Karpas-422 (cell line): ENCODE measurements around the gene SMIM43. TPM values are rescaled to one million over a fixed set of nuclear protein-coding genes. Genes with fewer than 3 reads are reported as not detected.

Experiments
- DNase-seq: peaks from one replicate; pipeline ENCODE4 v3.0.0-alpha.2; 2015
- H2AFZ ChIP-seq: fragments of 200-600 bp; sonication (generic); 2 replicates; pipeline ENCODE4 v1.6.1; 2014; ENCODE audit warnings: antibody characterized with exemption, low read length, mixed read lengths
- H3K27ac ChIP-seq: fragments of 200-600 bp; sonication (generic); 2 replicates; pipeline ENCODE4 v1.5.1; 2014; ENCODE audit warnings: mild to moderate bottlenecking, low read length, moderate library complexity
- H3K27me3 ChIP-seq: fragments of 200-600 bp; sonication (generic); 2 replicates; pipeline ENCODE4 v1.6.1; 2014; ENCODE audit warnings: low read length, mixed read lengths
- H3K36me3 ChIP-seq: fragments of 200-600 bp; sonication (generic); 2 replicates; pipeline ENCODE4 v1.6.1; 2014; ENCODE audit warnings: low read length, mixed read lengths; ENCODE audit not compliant: insufficient read depth
- H3K4me1 ChIP-seq: fragments of 200-600 bp; sonication (generic); 2 replicates; pipeline ENCODE4 v1.6.1; 2014; ENCODE audit warnings: mild to moderate bottlenecking, low read length, mixed read lengths
- H3K4me2 ChIP-seq: fragments of 200-600 bp; sonication (generic); 2 replicates; pipeline ENCODE4 v1.6.1; 2014; ENCODE audit warnings: low read length, low read depth, mild to moderate bottlenecking; ENCODE audit not compliant: poor library complexity, severe bottlenecking
- H3K4me3 ChIP-seq: fragments of 200-600 bp; sonication (generic); 2 replicates; pipeline ENCODE4 v1.5.1; 2014; ENCODE audit warnings: mild to moderate bottlenecking, antibody characterized with exemption, low read length, mixed read lengths
- H3K79me2 ChIP-seq: fragments of 200-600 bp; sonication (generic); 2 replicates; pipeline ENCODE4 v1.6.1; 2014; ENCODE audit warnings: mild to moderate bottlenecking, low read length, mixed read lengths
- H3K9ac ChIP-seq: fragments of 200-600 bp; sonication (generic); 2 replicates; pipeline ENCODE4 v1.6.0; 2014; ENCODE audit warnings: low read length
- H3K9me2 ChIP-seq: fragments of 200-600 bp; sonication (generic), shearing (Covaris generic); replicated peaks from 2 replicates; pipeline ENCODE4 v1.6.0; 2014; ENCODE audit warnings: mild to moderate bottlenecking, low read length, moderate library complexity; ENCODE audit not compliant: insufficient read depth
- H3K9me3 ChIP-seq: fragments of 300-700, 200-600 bp; sonication (generic); 2 replicates; pipeline ENCODE4 v1.6.1; 2014; ENCODE audit warnings: low read length, mixed read lengths
- H4K20me1 ChIP-seq: fragments of 200-600 bp; sonication (generic); 2 replicates; pipeline ENCODE4 v1.6.1; 2014; ENCODE audit warnings: mild to moderate bottlenecking, antibody characterized with exemption, low read length, low read depth; ENCODE audit not compliant: insufficient read depth
- total RNA-seq: library from RNA; depleted of rRNA; stranded (reverse); fragments of >200 nt; shearing (Covaris generic); gene quantifications from 2 replicates; pipeline ENCODE4 v1.2.3, GENCODE V29; 2014; ENCODE audit warnings: low replicate concordance

The SMIM43 gene
- total RNA-seq, 1 experiment from 2014 or later, result not detected

DNA sequence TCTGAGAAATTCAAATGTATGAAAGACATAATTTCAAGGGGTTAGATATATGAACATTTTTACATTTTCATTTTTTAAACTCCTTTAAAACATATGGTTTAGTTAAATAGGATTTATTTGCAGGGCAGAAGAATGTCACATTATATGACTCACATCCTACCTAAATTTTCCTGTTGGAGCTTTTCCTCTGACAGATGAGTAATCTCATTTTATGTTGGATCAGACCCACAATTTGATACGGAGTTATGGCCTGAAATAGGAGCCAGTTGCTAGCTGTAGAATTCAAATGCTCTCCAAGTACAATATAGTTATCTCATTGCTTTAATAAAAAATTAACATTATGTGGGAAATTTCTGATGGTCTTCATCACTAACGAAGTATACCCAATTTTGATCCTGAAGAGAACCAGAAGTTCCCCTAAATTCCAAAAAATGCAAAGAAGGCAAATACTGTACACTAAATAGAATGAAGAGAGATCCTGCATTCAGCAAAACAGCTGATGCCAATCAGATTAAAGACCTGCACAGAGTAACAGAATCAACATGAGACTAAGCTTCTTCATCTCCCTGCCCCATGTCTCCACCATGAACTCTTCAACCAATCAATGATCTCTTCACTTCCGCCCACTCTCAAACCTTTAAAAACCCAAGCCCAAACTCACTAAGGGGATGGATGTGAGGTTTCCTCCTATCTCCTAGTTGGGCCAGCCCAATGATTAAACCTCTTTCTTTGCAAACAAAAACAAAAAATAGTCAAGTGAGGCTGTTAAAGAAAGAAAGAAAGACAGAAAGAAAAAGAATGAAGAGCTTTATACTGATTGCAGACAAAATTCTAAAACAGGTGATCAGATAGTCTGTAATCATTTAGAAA is 25.2 kb upstream of the SMIM43 start:
- H3K4me2 ChIP-seq, result no peak overlapping the region
- no peaks in the 10 kb centered on the region for H3K36me3 ChIP-seq
- H3K79me2 ChIP-seq, result no peaks in the 10 kb centered on the region
- H2AFZ ChIP-seq, result no peak overlapping the region
- H3K4me3 ChIP-seq, result no peak overlapping the region
- no peak overlapping the region for H3K9ac ChIP-seq
- no peaks in the 10 kb centered on the region for H3K9me3 ChIP-seq
- no peaks in the 10 kb centered on the region for H4K20me1 ChIP-seq
- H3K27me3 ChIP-seq, result no peaks in the 10 kb centered on the region
- H3K9me2 ChIP-seq, result no peaks in the 10 kb centered on the region
- no peak for DNase-seq
- H3K4me1 ChIP-seq, result no peaks in the 10 kb centered on the region
- H3K27ac ChIP-seq, result no peak overlapping the region

GRCh38 chr4:121789455-121789854 is 24.5 kb upstream of the SMIM43 start:
- H4K20me1 ChIP-seq, result no peaks in the 10 kb centered on the region
- no peak overlapping the region for H3K4me2 ChIP-seq
- no peaks in the 10 kb centered on the region for H3K9me3 ChIP-seq
- no peak overlapping the region for H3K4me3 ChIP-seq
- H3K4me1 ChIP-seq, result no peaks in the 10 kb centered on the region
- no peaks in the 10 kb centered on the region for H3K9me2 ChIP-seq
- H3K9ac ChIP-seq, result no peak overlapping the region
- no peaks in the 10 kb centered on the region for H3K27me3 ChIP-seq
- H3K36me3 ChIP-seq, result no peaks in the 10 kb centered on the region
- H2AFZ ChIP-seq, result no peak overlapping the region
- DNase-seq, result no peak
- no peaks in the 10 kb centered on the region for H3K79me2 ChIP-seq
- H3K27ac ChIP-seq, result no peak overlapping the region

DNA sequence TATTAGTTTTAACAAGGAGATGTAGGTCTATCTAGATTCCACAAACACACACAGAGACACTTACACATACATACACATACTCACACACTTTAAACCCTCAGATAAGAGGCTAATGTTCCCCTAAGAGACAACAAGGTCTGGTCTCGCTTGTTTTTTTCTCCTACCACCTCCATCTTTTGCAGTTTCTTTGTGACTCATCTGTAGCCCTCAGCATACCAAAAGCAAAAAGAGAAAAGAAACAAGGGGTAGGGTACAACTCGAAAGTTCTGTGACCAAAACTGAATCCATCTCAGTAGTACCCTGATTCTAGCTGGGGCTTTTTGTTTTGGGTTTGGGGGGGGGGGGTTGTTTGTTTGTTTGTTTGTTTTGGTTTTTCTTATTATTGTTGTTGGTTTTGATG is 23.9 kb upstream of the SMIM43 start:
- no peaks in the 10 kb centered on the region for H3K36me3 ChIP-seq
- no peaks in the 10 kb centered on the region for H3K9me2 ChIP-seq
- no peaks in the 10 kb centered on the region for H3K27me3 ChIP-seq
- no peak overlapping the region for H3K9ac ChIP-seq
- no peaks in the 10 kb centered on the region for H3K9me3 ChIP-seq
- no peak for DNase-seq
- no peaks in the 10 kb centered on the region for H3K4me1 ChIP-seq
- no peaks in the 10 kb centered on the region for H3K79me2 ChIP-seq
- H3K4me3 ChIP-seq, result no peak overlapping the region
- H4K20me1 ChIP-seq, result no peaks in the 10 kb centered on the region
- no peak overlapping the region for H3K27ac ChIP-seq
- H3K4me2 ChIP-seq, result no peak overlapping the region
- H2AFZ ChIP-seq, result no peak overlapping the region

DNA sequence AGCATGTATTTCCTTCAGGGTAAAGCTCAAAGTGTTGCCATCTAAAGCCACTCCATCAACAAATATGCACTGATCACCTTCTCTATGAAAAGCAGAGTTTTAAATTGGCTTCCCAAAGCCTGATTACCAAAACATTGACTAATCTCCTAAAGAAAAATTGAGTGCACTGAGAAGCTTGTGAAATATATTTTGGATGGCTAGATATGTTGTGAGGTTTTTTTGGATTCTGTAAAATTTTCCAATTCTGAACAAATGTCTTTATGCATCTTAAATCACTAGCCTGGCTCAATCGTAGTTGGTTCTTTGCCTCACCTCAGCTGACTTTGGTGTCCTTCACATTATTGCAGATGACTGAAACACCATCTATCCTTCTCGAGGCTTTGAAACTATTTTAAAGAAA is 21.3 kb upstream of the SMIM43 start:
- no peaks in the 10 kb centered on the region for H3K79me2 ChIP-seq
- H3K4me2 ChIP-seq, result no peak overlapping the region
- H4K20me1 ChIP-seq, result no peaks in the 10 kb centered on the region
- no peak overlapping the region for H2AFZ ChIP-seq
- H3K4me3 ChIP-seq, result no peak overlapping the region
- H3K9me2 ChIP-seq, result no peaks in the 10 kb centered on the region
- H3K27ac ChIP-seq, result no peak overlapping the region
- H3K4me1 ChIP-seq, result no peaks in the 10 kb centered on the region
- no peaks in the 10 kb centered on the region for H3K27me3 ChIP-seq
- no peaks in the 10 kb centered on the region for H3K36me3 ChIP-seq
- no peak for DNase-seq
- H3K9me3 ChIP-seq, result no peaks in the 10 kb centered on the region
- no peak overlapping the region for H3K9ac ChIP-seq

DNA sequence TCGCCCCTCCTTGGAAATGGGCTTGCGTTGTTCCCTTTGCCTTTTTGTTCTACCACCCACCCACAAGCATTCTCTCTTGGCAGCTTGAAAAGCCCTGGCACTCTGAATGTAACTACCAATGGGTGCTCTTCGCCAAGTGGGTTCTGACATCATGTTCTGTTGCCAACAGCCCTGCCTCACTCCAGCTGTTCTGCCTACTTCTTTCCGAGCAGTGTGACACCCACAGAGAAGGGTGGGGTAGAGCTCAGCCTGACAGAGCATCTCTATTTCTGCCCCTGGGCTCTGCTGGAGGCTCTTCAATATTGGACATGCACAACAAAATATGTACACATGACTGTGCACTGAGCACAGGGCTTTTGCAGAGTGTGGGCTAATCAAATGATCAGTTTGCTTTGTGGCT is 20.5 kb upstream of the SMIM43 start:
- Histone ChIP-seq H3K9me3 (no peaks in the 10 kb centered on the region), H3K4me1 (no peaks in the 10 kb centered on the region), H3K27ac (no peak overlapping the region), H3K4me2 (no peak overlapping the region), H3K4me3 (no peak overlapping the region), H3K9ac (no peak overlapping the region), H3K79me2 (no peaks in the 10 kb centered on the region), H3K27me3 (no peaks in the 10 kb centered on the region), H3K9me2 (no peaks in the 10 kb centered on the region), H4K20me1 (no peaks in the 10 kb centered on the region), H2AFZ (no peak overlapping the region), H3K36me3 (no peaks in the 10 kb centered on the region)
- DNase-seq, result no peak

DNA sequence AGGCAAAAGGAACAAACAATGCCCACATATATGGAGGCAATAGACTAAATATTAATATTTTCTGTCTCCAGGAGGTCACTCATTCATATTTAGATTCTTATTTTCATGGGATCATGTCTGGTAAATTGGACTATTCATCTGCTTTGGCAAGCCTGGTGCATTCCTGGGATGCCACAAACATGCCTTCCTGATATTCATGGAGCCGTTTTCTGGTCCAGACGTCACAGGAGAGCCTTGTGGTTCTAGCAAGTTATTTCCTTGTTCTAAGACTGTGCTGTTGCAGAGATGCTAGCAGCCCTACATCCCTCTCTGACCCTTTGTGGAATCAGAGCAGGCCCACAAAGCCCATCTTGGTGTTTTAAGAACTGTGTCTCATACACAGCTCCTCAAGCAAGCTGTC is 20.0 kb upstream of the SMIM43 start:
- no peaks in the 10 kb centered on the region for H3K36me3 ChIP-seq
- H3K4me2 ChIP-seq, result no peak overlapping the region
- H2AFZ ChIP-seq, result no peak overlapping the region

DNA sequence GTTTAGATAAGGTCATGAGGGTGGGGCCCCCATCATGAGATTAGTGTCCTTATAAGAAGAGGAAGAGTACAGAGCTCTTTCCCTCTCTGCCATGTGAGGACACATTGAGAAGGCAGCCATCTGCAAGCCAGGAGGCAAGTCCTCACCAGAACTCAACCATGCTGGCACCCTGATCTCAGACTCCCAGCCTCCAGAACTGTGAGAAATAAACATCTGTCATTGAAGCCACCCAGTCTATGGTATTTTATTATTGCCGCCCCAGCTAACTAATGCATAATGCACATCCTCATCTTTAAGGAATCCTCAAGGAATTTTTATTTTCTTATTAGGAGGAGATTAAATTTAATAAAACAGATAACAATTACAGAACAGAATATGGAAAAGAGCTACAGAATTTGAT is 19.4 kb upstream of the SMIM43 start:
- no peaks in the 10 kb centered on the region for H3K9me2 ChIP-seq
- no peaks in the 10 kb centered on the region for H3K36me3 ChIP-seq
- H3K4me1 ChIP-seq, result no peaks in the 10 kb centered on the region
- H3K9me3 ChIP-seq, result no peaks in the 10 kb centered on the region
- H3K4me3 ChIP-seq, result no peak overlapping the region
- H3K27ac ChIP-seq, result no peak overlapping the region
- no peak overlapping the region for H3K9ac ChIP-seq
- H2AFZ ChIP-seq, result no peak overlapping the region
- no peak overlapping the region for H3K4me2 ChIP-seq
- no peaks in the 10 kb centered on the region for H4K20me1 ChIP-seq
- no peak for DNase-seq
- H3K27me3 ChIP-seq, result no peaks in the 10 kb centered on the region
- no peaks in the 10 kb centered on the region for H3K79me2 ChIP-seq

More for the DNA sequence above, 20.0 kb upstream of the SMIM43 start:
- no peaks in the 10 kb centered on the region for H3K79me2 ChIP-seq
- no peaks in the 10 kb centered on the region for H4K20me1 ChIP-seq
- no peak for DNase-seq
- H3K4me3 ChIP-seq, result no peak overlapping the region
- H3K27me3 ChIP-seq, result no peaks in the 10 kb centered on the region
- no peak overlapping the region for H3K9ac ChIP-seq
- no peaks in the 10 kb centered on the region for H3K9me3 ChIP-seq
- no peaks in the 10 kb centered on the region for H3K4me1 ChIP-seq
- H3K9me2 ChIP-seq, result no peaks in the 10 kb centered on the region
- H3K27ac ChIP-seq, result no peak overlapping the region

DNA sequence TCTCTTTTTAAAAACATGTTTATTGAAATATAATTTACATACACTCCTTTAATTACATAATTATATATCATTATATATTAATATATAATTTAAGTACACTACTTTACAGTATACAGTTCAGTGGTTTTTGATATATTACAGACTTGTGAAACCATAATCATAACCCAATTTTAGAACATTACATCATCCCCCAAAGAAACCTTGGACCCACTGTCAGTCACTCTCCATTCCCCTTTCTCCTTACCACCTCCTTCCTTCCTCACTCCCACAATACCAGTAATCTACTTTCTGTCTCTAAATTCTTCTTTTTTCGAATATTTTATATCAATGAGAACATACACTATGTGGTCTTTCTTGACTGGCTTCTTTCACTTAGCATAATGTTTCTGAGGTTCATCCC is 18.2 kb upstream of the SMIM43 start:
- H3K27me3 ChIP-seq, result no peaks in the 10 kb centered on the region
- DNase-seq, result no peak
- H3K4me2 ChIP-seq, result no peak overlapping the region
- no peak overlapping the region for H3K27ac ChIP-seq
- H4K20me1 ChIP-seq, result no peaks in the 10 kb centered on the region
- H3K9ac ChIP-seq, result no peak overlapping the region
- no peaks in the 10 kb centered on the region for H3K4me1 ChIP-seq
- H3K79me2 ChIP-seq, result no peaks in the 10 kb centered on the region
- no peaks in the 10 kb centered on the region for H3K9me2 ChIP-seq
- H3K9me3 ChIP-seq, result no peaks in the 10 kb centered on the region
- no peak overlapping the region for H3K4me3 ChIP-seq
- no peak overlapping the region for H2AFZ ChIP-seq
- no peaks in the 10 kb centered on the region for H3K36me3 ChIP-seq
